Gastroesophageal sphincter (tissue), 3 donors: ENCODE results near the gene IYD.

ENCODE experiments used
- POLR2A ChIP-seq, 2 donors: fragments of 450-650 bp; IDR thresholded peaks; one replicate each; pipeline ENCODE4 v1.6.1; 2017; ENCODE audit warnings: antibody characterized with exemption in 2 of 2, mild to moderate bottlenecking in 2 of 2, moderate library complexity in 1 of 2
- TF ChIP-seq, protein P1 (sequence below), 4 experiments: fragments of 200-600 bp in 2 of 4; fragments of 450-650 bp in 2 of 4; sonication (generic) in 1 of 4; IDR thresholded peaks; one replicate each; pipeline ENCODE4 v1.5.1; 2017 to 2019; ENCODE audit warnings: antibody characterized with exemption in 4 of 4, mild to moderate bottlenecking in 2 of 4, moderate library complexity in 2 of 4

DNA sequence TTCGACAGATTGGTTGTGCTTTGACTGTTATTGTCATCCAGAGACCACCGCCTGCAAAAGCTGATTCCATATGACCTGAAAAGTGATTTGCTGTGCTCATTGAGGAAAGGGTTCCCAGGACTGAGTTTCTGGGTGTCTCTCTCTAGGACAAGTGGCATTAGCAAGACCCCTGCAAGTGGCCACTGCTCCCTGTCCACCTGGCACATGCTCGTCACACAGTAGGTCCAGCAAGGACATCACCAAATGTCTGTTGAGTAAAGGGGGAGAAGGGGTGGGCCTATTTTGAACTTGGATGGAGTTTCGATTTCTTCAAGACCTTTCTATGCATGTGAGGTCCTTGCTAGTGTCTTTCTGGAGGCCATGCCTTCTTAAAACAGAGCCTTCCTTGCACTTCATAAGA lies 48.9 kb upstream of the IYD start:
- no peak for TF ChIP-seq POLR2A (IDR thresholded peaks at IDR 0.05)
- TF ChIP-seq, protein P1, sequence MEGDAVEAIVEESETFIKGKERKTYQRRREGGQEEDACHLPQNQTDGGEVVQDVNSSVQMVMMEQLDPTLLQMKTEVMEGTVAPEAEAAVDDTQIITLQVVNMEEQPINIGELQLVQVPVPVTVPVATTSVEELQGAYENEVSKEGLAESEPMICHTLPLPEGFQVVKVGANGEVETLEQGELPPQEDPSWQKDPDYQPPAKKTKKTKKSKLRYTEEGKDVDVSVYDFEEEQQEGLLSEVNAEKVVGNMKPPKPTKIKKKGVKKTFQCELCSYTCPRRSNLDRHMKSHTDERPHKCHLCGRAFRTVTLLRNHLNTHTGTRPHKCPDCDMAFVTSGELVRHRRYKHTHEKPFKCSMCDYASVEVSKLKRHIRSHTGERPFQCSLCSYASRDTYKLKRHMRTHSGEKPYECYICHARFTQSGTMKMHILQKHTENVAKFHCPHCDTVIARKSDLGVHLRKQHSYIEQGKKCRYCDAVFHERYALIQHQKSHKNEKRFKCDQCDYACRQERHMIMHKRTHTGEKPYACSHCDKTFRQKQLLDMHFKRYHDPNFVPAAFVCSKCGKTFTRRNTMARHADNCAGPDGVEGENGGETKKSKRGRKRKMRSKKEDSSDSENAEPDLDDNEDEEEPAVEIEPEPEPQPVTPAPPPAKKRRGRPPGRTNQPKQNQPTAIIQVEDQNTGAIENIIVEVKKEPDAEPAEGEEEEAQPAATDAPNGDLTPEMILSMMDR (IDR thresholded peaks at IDR 0.05) = no peak
